Transverse colon (tissue), 4 donors: Measurements from ENCODE around the gene NISCH.

Experiments
- CTCF ChIP-seq, 5 experiments: fragments of 200-600 bp in 3 of 5; fragments of 450-650 bp in 2 of 5; sonication (generic) in 3 of 5; IDR thresholded peaks; 1 replicate in 2 of 5; 2 replicates in 3 of 5; pipeline ENCODE4 v1.5.1; 2016 to 2017; ENCODE audit warnings: antibody characterized with exemption in 5 of 5, inconsistent platforms in 3 of 5, mild to moderate bottlenecking in 2 of 5, moderate library complexity in 1 of 5
- POLR2AphosphoS5 ChIP-seq, 3 donors: sonication (generic); formaldehyde crosslinking; IDR thresholded peaks; one replicate each; pipeline ENCODE4 v1.6.1; 2016; ENCODE audit warnings: antibody characterized with exemption in 3 of 3

- TF ChIP-seq CTCF (IDR thresholded peaks at IDR 0.05) (no peak), POLR2AphosphoS5 (IDR thresholded peaks at IDR 0.05) (no peak)
Measured at GRCh38 chr3:52520141-52520667, 64.8 kb downstream of the NISCH start.
